ENCODE results near the gene RBM47.

DNA sequence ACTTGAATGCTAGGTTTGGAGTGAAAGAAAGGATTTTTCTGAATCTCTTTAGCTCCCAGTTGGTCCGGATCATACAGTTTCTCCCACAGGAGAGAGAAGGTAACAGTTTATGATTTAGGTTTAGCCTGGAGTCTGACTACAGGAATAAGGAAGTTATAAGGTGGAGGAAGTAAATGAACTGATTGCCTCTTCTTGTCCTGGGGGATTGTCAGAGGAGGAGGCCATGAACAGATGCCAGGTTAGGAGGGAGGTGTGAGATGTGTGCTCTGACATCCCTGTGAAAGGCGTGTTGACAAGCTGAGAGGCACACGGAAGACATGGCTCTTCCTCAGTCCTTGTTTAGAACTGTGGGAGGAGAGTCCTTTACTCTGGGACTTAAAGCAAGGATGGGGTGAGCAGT, 230.1 kb downstream of the RBM47 start:
- TF ChIP-seq, protein P1, sequence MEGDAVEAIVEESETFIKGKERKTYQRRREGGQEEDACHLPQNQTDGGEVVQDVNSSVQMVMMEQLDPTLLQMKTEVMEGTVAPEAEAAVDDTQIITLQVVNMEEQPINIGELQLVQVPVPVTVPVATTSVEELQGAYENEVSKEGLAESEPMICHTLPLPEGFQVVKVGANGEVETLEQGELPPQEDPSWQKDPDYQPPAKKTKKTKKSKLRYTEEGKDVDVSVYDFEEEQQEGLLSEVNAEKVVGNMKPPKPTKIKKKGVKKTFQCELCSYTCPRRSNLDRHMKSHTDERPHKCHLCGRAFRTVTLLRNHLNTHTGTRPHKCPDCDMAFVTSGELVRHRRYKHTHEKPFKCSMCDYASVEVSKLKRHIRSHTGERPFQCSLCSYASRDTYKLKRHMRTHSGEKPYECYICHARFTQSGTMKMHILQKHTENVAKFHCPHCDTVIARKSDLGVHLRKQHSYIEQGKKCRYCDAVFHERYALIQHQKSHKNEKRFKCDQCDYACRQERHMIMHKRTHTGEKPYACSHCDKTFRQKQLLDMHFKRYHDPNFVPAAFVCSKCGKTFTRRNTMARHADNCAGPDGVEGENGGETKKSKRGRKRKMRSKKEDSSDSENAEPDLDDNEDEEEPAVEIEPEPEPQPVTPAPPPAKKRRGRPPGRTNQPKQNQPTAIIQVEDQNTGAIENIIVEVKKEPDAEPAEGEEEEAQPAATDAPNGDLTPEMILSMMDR (IDR thresholded peaks at IDR 0.05): no peak
- no peak for TF ChIP-seq EZH2 (IDR thresholded peaks at IDR 0.05; ENCODE audit: borderline replicate concordance, insufficient read depth, low read depth, low read length, poor library complexity, severe bottlenecking)

All from B cell (primary cell).